SHP77 treated with DMSO at 0.1 percent for 48 hours (cell line): ENCODE results near the gene KCNK6.
"Not testable (repeated sequence)": the region's sequence is repeated elsewhere in the genome, so short reads cannot be mapped to it uniquely, and the experiment has no call there.

Source experiments
- DNase-seq: peaks from one replicate; lab custom pipeline; 2025; lab: John Stamatoyannopoulos, UW

KCNK6 gene

GRCh38 chr19:38324431-38324830 lies 4.8 kb downstream of the KCNK6 start:
- DNase-seq = no peak

- DNase-seq = no peak
Measured at GRCh38 chr19:38326591-38326990, 6.9 kb downstream of the KCNK6 start.

GRCh38 chr19:38329651-38330050 lies 10.0 kb downstream of the KCNK6 start:
- DNase-seq = no peak

- DNase-seq = no peak
Measured at GRCh38 chr19:38331728-38332127, 12.1 kb downstream of the KCNK6 start.

GRCh38 chr19:38333245-38333644 lies 13.6 kb downstream of the KCNK6 start:
- no peak for DNase-seq

- DNase-seq = peak; percentile 92
Measured at GRCh38 chr19:38335949-38336637, 16.4 kb downstream of the KCNK6 start.

GRCh38 chr19:38336638-38337359 lies 17.2 kb downstream of the KCNK6 start:
- peak; percentile 90 for DNase-seq

GRCh38 chr19:38337360-38337653 lies 17.7 kb downstream of the KCNK6 start:
- no peak for DNase-seq

GRCh38 chr19:38339011-38339410 lies 19.4 kb downstream of the KCNK6 start:
- DNase-seq = not testable (repeated sequence)

GRCh38 chr19:38340927-38341326 lies 21.3 kb downstream of the KCNK6 start:
- no peak for DNase-seq

GRCh38 chr19:38346837-38347236 lies 27.2 kb downstream of the KCNK6 start:
- DNase-seq = no peak

- no peak for DNase-seq
Measured at GRCh38 chr19:38350883-38351282, 31.2 kb downstream of the KCNK6 start.

GRCh38 chr19:38351865-38352395 lies 32.3 kb downstream of the KCNK6 start:
- no peak for DNase-seq

GRCh38 chr19:38352611-38353010 lies 33.0 kb downstream of the KCNK6 start:
- DNase-seq = no peak

GRCh38 chr19:38355728-38356725 lies 36.4 kb downstream of the KCNK6 start:
- DNase-seq = no peak

GRCh38 chr19:38358071-38358470 lies 38.4 kb downstream of the KCNK6 start:
- DNase-seq = no peak

GRCh38 chr19:38359242-38360021 lies 39.8 kb downstream of the KCNK6 start:
- no peak for DNase-seq

- DNase-seq = no peak
Measured at GRCh38 chr19:38360351-38360750, 40.7 kb downstream of the KCNK6 start.

GRCh38 chr19:38360839-38361631 lies 41.4 kb downstream of the KCNK6 start:
- DNase-seq = no peak

- DNase-seq = peak; percentile 79
Measured at GRCh38 chr19:38361633-38362075, 42.0 kb downstream of the KCNK6 start.
